ENCODE measurements around the gene KIF23.

KIF23 gene

DNA sequence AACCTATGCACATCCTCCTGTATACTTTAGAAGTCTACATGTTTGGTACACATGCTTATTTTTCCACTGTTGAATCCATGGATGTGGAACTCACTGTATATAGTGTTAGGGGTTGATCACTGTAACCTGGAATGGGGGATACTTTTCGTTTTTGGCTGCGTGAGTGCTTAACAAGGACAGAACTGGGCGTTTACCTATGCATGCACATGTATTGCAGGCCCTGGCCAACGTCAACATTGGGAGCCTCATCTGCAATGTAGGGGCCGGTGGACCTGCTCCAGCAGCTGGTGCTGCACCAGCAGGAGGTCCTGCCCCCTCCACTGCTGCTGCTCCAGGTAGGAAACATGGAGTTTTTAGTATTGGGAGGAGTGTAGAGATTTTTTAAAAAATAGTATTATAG is 40.8 kb downstream of the KIF23 start:
- Histone ChIP-seq H3K9me3 (replicated peaks; ENCODE audit: insufficient read depth, low read length) (no peaks in the 10 kb centered on the region), H2AFZ (ENCODE audit: low read length) (no peak overlapping the region), H3K4me3 (ENCODE audit: low read length) (peak overlapping the region; percentile 91), H3K4me1 (ENCODE audit: low read length) (peaks cover 6% of the 10 kb centered on the region; the same call in 1 of the 2 replicates), H3K27me3 (replicated peaks; ENCODE audit: insufficient read depth, low read length) (no peaks in the 10 kb centered on the region), H4K20me1 (ENCODE audit: insufficient read depth, low read length) (peaks cover 40% of the 10 kb centered on the region), H3K9ac (ENCODE audit: low read length) (no peak overlapping the region), H3K79me2 (ENCODE audit: low read length) (peaks cover 32% of the 10 kb centered on the region), H3K9me2 (replicated peaks; ENCODE audit: insufficient read depth, low read length) (no peaks in the 10 kb centered on the region), H3K27ac (ENCODE audit: low read length) (no peak overlapping the region), H3K36me3 (replicated peaks; ENCODE audit: insufficient read depth, low read length) (peaks cover 26% of the 10 kb centered on the region), H3F3A (ENCODE audit: insufficient read depth, low read length) (peaks cover 77% of the 10 kb centered on the region), H3K4me2 (ENCODE audit: low read depth, low read length) (peak overlapping the region; percentile 81; the same call in 1 of the 2 replicates)
- DNase-seq = no peak
- TF ChIP-seq EZH2 (optimal IDR thresholded peaks at IDR 0.05; ENCODE audit: low read depth, low read length) (no peak), EZH2phosphoT487 (IDR thresholded peaks at IDR 0.05; ENCODE audit: low read length) (no peak)
- TF ChIP-seq, protein P1, sequence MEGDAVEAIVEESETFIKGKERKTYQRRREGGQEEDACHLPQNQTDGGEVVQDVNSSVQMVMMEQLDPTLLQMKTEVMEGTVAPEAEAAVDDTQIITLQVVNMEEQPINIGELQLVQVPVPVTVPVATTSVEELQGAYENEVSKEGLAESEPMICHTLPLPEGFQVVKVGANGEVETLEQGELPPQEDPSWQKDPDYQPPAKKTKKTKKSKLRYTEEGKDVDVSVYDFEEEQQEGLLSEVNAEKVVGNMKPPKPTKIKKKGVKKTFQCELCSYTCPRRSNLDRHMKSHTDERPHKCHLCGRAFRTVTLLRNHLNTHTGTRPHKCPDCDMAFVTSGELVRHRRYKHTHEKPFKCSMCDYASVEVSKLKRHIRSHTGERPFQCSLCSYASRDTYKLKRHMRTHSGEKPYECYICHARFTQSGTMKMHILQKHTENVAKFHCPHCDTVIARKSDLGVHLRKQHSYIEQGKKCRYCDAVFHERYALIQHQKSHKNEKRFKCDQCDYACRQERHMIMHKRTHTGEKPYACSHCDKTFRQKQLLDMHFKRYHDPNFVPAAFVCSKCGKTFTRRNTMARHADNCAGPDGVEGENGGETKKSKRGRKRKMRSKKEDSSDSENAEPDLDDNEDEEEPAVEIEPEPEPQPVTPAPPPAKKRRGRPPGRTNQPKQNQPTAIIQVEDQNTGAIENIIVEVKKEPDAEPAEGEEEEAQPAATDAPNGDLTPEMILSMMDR (IDR thresholded peaks at IDR 0.05; ENCODE audit: low read length) = no peak

DNA sequence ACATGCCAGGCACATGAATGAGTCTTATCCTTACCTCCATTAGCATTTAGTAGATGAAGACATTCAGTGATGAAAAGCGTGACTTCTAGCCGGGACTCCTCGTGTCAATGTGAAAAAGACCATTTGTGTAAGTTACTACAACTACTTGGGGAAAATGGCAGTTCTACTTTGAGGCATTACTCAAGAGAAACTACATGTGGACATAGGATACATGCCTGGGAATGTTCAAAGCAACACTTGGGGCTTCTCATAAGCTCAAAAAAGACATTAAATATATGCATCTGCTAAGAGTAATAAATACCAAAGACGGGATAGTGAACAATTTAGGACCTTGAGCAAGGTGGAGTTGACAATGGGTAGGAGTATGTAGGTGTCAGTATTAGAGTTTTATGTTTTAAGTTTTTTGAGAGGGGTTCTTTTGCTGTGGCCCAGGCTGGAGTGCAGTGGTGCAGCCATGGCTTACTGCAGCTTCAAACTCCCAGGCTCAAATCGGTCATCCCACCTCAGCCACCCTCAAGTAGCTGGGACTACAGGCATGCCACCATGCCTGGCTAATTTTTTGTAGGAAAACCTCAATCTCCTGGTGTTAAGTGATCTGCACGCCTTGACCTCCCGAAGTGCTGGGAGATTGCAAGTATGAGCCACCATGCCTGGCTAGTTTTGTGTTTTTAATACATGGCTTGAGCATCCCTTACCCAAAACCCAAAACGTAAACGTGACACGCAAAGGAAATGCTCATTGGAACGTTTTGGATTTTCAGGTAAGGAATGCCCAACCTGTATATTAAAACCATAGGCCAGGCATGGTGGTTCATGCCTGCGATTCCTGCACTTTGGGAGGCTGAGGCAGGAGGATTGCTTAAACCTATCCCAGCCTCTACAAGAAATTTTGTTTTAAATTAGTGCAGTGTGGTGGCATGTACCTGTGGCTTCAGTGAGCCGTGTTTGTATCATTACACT is 42.3 kb downstream of the KIF23 start:
- peaks cover 40% of the 10 kb centered on the region for H4K20me1 ChIP-seq (ENCODE audit: insufficient read depth, low read length)
- no peak overlapping the region for H3K4me2 ChIP-seq (ENCODE audit: low read depth, low read length)
- H3K9ac ChIP-seq (ENCODE audit: low read length) = no peak overlapping the region
- H3K27me3 ChIP-seq (replicated peaks; ENCODE audit: insufficient read depth, low read length) = no peaks in the 10 kb centered on the region
- TF ChIP-seq, protein P1 (IDR thresholded peaks at IDR 0.05; ENCODE audit: low read length) = no peak
- TF ChIP-seq EZH2 (optimal IDR thresholded peaks at IDR 0.05; ENCODE audit: low read depth, low read length) = no peak
- TF ChIP-seq EZH2phosphoT487 (IDR thresholded peaks at IDR 0.05; ENCODE audit: low read length) = no peak
- H2AFZ ChIP-seq (ENCODE audit: low read length) = no peak overlapping the region
- H3F3A ChIP-seq (ENCODE audit: insufficient read depth, low read length) = peaks cover 71% of the 10 kb centered on the region
- no peak overlapping the region for H3K27ac ChIP-seq (ENCODE audit: low read length)
- H3K4me1 ChIP-seq (ENCODE audit: low read length) = peaks cover 6% of the 10 kb centered on the region; the same call in 1 of the 2 replicates
- no peaks in the 10 kb centered on the region for H3K9me3 ChIP-seq (replicated peaks; ENCODE audit: insufficient read depth, low read length)
- H3K9me2 ChIP-seq (replicated peaks; ENCODE audit: insufficient read depth, low read length) = no peaks in the 10 kb centered on the region
- DNase-seq = no peak
- H3K36me3 ChIP-seq (replicated peaks; ENCODE audit: insufficient read depth, low read length) = peaks cover 26% of the 10 kb centered on the region
- peaks cover 32% of the 10 kb centered on the region for H3K79me2 ChIP-seq (ENCODE audit: low read length)
- H3K4me3 ChIP-seq (ENCODE audit: low read length) = no peak overlapping the region

DNA sequence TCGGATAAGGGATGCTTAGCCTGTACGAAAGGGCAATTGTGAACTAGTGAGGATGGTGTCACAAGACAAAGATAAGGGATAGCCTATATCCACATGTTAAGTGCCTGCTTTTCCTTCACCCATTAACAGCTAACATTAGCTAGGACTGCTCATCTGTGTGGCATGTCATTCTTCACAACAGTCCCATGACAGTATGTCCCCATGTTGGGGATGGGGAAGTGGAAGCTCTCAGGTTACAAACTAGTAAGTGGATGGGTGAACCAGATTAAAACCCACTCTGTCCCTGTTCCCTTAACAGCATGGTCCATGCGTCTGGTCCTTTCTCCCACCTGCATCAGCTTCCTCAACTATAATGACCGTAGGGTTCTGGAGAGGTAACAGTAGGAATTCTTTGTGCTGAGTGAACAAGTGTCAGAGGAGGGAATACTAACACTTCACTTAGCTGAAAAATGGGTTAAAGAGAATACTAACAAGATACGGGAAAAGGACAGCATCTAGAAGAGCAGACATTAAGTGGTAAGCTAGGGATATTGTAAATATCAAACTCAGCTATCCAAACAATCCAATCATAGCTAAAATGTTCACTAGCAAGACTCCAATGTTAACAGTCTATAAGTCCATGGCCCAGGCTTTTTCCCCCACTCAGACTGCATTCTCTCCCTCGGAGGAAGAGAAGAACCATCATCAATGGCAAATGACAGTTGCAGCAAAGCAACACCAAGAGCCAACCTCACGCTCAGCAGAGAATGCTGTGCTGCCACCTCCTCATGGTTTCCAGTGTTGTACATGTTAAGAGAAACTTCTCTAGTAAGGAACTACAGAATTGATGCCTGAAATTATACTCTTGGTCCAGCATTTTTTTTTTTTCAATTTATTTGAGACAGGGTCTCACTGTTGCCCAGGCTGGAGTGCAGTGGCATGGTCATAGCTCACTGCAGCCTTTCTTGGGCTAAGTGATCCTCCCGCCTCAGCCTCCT is 43.4 kb downstream of the KIF23 start:
- no peaks in the 10 kb centered on the region for H3K9me2 ChIP-seq (replicated peaks; ENCODE audit: insufficient read depth, low read length)
- peaks cover 6% of the 10 kb centered on the region; the same call in 1 of the 2 replicates for H3K4me1 ChIP-seq (ENCODE audit: low read length)
- peaks cover 61% of the 10 kb centered on the region for H3F3A ChIP-seq (ENCODE audit: insufficient read depth, low read length)
- no peak overlapping the region for H3K4me3 ChIP-seq (ENCODE audit: low read length)
- H3K4me2 ChIP-seq (ENCODE audit: low read depth, low read length) = no peak overlapping the region
- H3K36me3 ChIP-seq (replicated peaks; ENCODE audit: insufficient read depth, low read length) = peaks cover 26% of the 10 kb centered on the region
- no peak for TF ChIP-seq EZH2 (optimal IDR thresholded peaks at IDR 0.05; ENCODE audit: low read depth, low read length)
- TF ChIP-seq, protein P1 (IDR thresholded peaks at IDR 0.05; ENCODE audit: low read length) = no peak
- H2AFZ ChIP-seq (ENCODE audit: low read length) = no peak overlapping the region
- peaks cover 32% of the 10 kb centered on the region for H3K79me2 ChIP-seq (ENCODE audit: low read length)
- no peak for DNase-seq
- H3K27me3 ChIP-seq (replicated peaks; ENCODE audit: insufficient read depth, low read length) = no peaks in the 10 kb centered on the region
- peaks cover 40% of the 10 kb centered on the region for H4K20me1 ChIP-seq (ENCODE audit: insufficient read depth, low read length)
- no peak overlapping the region for H3K9ac ChIP-seq (ENCODE audit: low read length)
- H3K27ac ChIP-seq (ENCODE audit: low read length) = no peak overlapping the region
- H3K9me3 ChIP-seq (replicated peaks; ENCODE audit: insufficient read depth, low read length) = no peaks in the 10 kb centered on the region

Data from MM.1S (cell line).